ENCODE results near the gene SEC14L2.

The SEC14L2 gene

DNA sequence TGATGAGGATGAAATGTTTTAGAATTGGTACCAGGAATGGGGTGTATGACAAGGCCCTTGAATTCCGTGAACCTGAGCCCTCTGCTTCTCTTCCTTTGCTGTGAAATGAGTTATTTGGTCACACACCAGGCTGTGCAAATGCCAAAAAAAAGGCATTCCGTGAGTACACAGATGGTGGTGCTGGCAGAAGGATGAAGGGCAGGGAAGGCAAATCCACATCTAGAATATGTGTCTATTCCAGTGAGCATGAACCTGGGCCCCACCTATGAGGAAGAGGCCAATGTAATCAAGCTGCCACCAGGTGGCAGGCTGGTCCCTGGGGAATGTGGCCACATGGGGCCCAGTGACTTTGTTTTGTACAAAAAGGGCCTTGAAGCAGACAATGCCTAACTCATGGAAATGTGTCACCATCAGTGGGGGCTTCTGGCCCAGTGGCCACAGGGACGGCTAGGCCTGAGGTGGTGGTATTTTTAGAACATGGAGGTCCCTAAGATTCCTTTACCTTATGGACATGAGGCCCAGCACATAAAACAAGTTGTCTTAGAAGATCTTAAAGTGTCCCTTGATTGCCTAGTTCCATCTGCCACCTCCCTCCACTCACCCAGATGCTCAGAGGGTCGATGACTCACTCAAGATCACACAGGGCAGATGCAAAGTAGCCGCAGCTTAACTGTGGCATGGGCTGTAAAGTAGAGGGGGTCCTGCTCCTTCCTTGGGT is 5.7 kb upstream of the SEC14L2 start (continued):
- no peak for TF ChIP-seq ZNF280C (tag by site-specific recombination; IDR thresholded peaks at IDR 0.05)
- TF ChIP-seq ZNF692 (tag by site-specific recombination; IDR thresholded peaks at IDR 0.05): peak; percentile 91
- no peak for TF ChIP-seq ZNF449 (tag by site-specific recombination; IDR thresholded peaks at IDR 0.05)
- TF ChIP-seq ZBTB1 (tag by site-specific recombination; IDR thresholded peaks at IDR 0.05): no peak
- no peak for TF ChIP-seq ZNF518A (tag by site-specific recombination; conservative IDR thresholded peaks at IDR 0.05; ENCODE audit: low read depth)
- TF ChIP-seq ZNF280D (tag by site-specific recombination; IDR thresholded peaks at IDR 0.05): peak; percentile 52; the same call in 1 of the 2 replicates
- TF ChIP-seq BCL11A (tag by site-specific recombination; IDR thresholded peaks at IDR 0.05; ENCODE audit: low read depth): no peak
- no peak for TF ChIP-seq ZNF670 (tag by site-specific recombination; IDR thresholded peaks at IDR 0.05; ENCODE audit: low read depth)
- TF ChIP-seq ZNF114 (tag by site-specific recombination; IDR thresholded peaks at IDR 0.05): no peak
- TF ChIP-seq ZSCAN30 (tag by site-specific recombination; IDR thresholded peaks at IDR 0.05): no peak
- no peak for TF ChIP-seq MYNN (tag by site-specific recombination; IDR thresholded peaks at IDR 0.05; ENCODE audit: borderline replicate concordance)
- peak; percentile 77 for TF ChIP-seq SETDB1 (IDR thresholded peaks at IDR 0.05; ENCODE audit: insufficient read length, low read length)
- peak; percentile 50 for TF ChIP-seq ZNF654 (tag by site-specific recombination; IDR thresholded peaks at IDR 0.05; ENCODE audit: low read depth)
- TF ChIP-seq ZNF549 (tag by site-specific recombination; IDR thresholded peaks at IDR 0.05): no peak
- no peak for TF ChIP-seq ZNF366 (tag by site-specific recombination; conservative IDR thresholded peaks at IDR 0.05)
- peak; percentile 58 for TF ChIP-seq ZBTB48 (tag by site-specific recombination; IDR thresholded peaks at IDR 0.05)
- TF ChIP-seq ZNF146 (tag by site-specific recombination; IDR thresholded peaks at IDR 0.05): no peak
- no peak for TF ChIP-seq YY1 (tag by site-specific recombination; IDR thresholded peaks at IDR 0.05)
- no peak for TF ChIP-seq ZNF23 (tag by site-specific recombination; IDR thresholded peaks at IDR 0.05; ENCODE audit: borderline replicate concordance)
- no peak for TF ChIP-seq ZNF580 (tag by site-specific recombination; IDR thresholded peaks at IDR 0.05)
- TF ChIP-seq GLIS1 (tag by site-specific recombination; IDR thresholded peaks at IDR 0.05): no peak
- no peak for TF ChIP-seq ZNF48 (tag by site-specific recombination; IDR thresholded peaks at IDR 0.05)
- no peak for TF ChIP-seq ZNF658 (tag by site-specific recombination; IDR thresholded peaks at IDR 0.05)

All from HEK293 (cell line).